GM23248 (cell line): ENCODE measurements around the gene MYH7.

Source experiments
- EZH2 ChIP-seq: fragments of 200-600 bp; sonication (generic); IDR thresholded peaks from 2 replicates; pipeline ENCODE4 v1.6.1; 2018; ENCODE audit warnings: antibody characterized with exemption, mild to moderate bottlenecking; ENCODE audit not compliant: insufficient read depth, poor library complexity, severe bottlenecking
- EZH2phosphoT487 ChIP-seq: fragments of 200-600 bp; sonication (generic); IDR thresholded peaks from 2 replicates; pipeline ENCODE4 v1.6.1; 2018; ENCODE audit warnings: antibody characterized with exemption, moderate library complexity, mild to moderate bottlenecking, low read depth; ENCODE audit not compliant: insufficient read depth

DNA sequence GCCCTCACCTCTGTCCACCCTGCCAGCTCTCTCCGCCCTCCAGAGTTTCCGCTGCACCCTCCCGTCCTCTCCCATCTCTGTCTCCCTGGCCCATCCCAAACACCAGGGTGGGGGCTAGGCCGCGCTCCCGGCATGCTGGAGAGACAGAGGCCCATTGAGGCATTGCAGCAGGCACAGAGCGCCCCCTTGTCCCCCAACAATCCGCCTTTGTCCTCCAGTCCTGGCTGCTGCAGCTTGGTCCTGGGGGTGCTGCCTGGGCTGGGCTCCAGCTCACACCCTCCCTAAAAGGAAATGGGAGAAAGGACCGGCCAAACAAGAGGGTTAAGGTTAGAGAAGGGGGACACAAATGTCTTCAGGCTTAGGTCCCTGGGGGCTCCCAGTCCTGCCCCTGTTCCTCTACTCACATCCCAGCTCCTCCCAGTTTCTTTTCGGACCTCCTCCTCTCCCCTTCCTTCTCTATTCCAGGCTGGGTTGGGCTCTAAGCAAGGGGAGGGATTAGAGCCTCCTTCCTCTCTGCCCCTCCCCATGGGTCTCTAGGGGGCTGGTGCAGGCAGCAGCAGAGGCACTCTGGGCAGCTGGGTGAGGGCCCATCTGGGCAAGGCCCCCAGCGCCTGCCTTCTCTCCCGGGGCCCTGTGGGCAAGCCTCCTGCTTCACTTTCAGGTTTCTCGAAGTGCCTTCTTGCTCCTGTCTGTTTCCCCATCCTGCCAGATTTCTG is 58.8 kb downstream of the MYH7 start, which contains the start of gene CMTM5:
- no peak for TF ChIP-seq EZH2
- no peak for TF ChIP-seq EZH2phosphoT487
